ENCODE measurements around the gene TMIE.

DNA sequence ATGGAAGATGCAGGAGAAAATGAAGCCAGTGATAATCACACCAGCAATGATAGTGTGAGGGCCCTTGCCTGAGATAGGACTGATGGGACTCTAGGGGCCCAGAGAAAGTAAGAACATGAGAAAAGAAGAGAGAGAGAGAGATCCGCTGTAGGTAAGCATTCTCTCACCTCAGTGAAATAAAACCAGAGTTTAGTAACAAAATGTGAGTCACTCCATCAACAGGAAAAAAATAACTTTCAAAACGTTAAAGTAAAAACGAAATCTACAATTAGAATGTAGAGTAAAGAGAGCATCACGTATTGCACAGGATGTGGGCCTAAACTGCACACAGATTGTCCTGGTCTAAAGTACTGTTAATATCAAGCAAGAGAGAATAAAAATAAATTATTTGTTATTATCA is 23.2 kb downstream of the TMIE start:
- TF ChIP-seq SREBF2 (IDR thresholded peaks at IDR 0.05; ENCODE audit: low read length) (no peak), POLR2A (IDR thresholded peaks at IDR 0.05; ENCODE audit: low read depth, low read length) (no peak)
- TF ChIP-seq, protein P1, sequence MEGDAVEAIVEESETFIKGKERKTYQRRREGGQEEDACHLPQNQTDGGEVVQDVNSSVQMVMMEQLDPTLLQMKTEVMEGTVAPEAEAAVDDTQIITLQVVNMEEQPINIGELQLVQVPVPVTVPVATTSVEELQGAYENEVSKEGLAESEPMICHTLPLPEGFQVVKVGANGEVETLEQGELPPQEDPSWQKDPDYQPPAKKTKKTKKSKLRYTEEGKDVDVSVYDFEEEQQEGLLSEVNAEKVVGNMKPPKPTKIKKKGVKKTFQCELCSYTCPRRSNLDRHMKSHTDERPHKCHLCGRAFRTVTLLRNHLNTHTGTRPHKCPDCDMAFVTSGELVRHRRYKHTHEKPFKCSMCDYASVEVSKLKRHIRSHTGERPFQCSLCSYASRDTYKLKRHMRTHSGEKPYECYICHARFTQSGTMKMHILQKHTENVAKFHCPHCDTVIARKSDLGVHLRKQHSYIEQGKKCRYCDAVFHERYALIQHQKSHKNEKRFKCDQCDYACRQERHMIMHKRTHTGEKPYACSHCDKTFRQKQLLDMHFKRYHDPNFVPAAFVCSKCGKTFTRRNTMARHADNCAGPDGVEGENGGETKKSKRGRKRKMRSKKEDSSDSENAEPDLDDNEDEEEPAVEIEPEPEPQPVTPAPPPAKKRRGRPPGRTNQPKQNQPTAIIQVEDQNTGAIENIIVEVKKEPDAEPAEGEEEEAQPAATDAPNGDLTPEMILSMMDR (IDR thresholded peaks at IDR 0.05 in 2 of 3, conservative IDR thresholded peaks at IDR 0.05 in 1 of 3; ENCODE audit: control insufficient read depth in 2 of 3, extremely low read depth in 1 of 3, insufficient read depth in 1 of 3, low read depth in 3 of 3, low read length in 3 of 3) = no peak

All from GM12878 (cell line).